Ovary (tissue), 9 donors: ENCODE results near the gene KMT5C. TPM values are rescaled to one million over a fixed set of nuclear protein-coding genes. Genes with fewer than 3 reads are reported as not detected.

Experiments
- DNase-seq, 5 donors: peaks; one replicate each; pipeline ENCODE4 v3.0.0-alpha.2; 2019 to 2020
- H3K27ac ChIP-seq, 2 donors: fragments of 200-600 bp; one replicate each; pipeline versions ENCODE4 v1.5.1 to v1.8.0; 2019 to 2022
- H3K27me3 ChIP-seq: fragments of 200-600 bp; one replicate; pipeline ENCODE4 v1.8.0; 2022
- H3K36me3 ChIP-seq: fragments of 200-600 bp; sonication (generic); one replicate; pipeline ENCODE4 v1.5.1; 2019
- H3K4me1 ChIP-seq: one replicate; pipeline ENCODE4 v1.8.1; 2013; ENCODE audit warnings: mild to moderate bottlenecking, moderate library complexity; ENCODE audit not compliant: insufficient read depth
- H3K4me3 ChIP-seq: fragments of 200-600 bp; sonication (generic); one replicate; pipeline ENCODE4 v1.5.1; 2017
- H3K9me3 ChIP-seq, 2 donors: fragments of 200-600 bp in 1 of 2; sonication (generic) in 1 of 2; one replicate each; pipeline versions ENCODE4 v1.5.1 to v1.8.1; 2013 to 2019; ENCODE audit warnings: mild to moderate bottlenecking in 1 of 2, moderate library complexity in 1 of 2
- EP300 ChIP-seq: sonication (generic); formaldehyde crosslinking; IDR thresholded peaks from one replicate; pipeline ENCODE4 v1.6.1; 2017; ENCODE audit warnings: antibody characterized with exemption
- POLR2A ChIP-seq: fragments of 450-650 bp; IDR thresholded peaks from one replicate; pipeline ENCODE4 v1.6.1; 2017; ENCODE audit warnings: antibody characterized with exemption, mild to moderate bottlenecking, moderate library complexity
- WGBS, 3 donors: extraction: QIAGEN DNeasy Blood & Tissue Kit in 1 of 3; methylation state at CpG; one replicate each; pipeline versions ENCODE4 v1.1.5 to v1.1.7; 2013 to 2017; 5-methylcytosine and 5-hydroxymethylcytosine counted together
- intact Hi-C, 4 donors: fragments of 100-400 bp; cut with DNase I; formaldehyde crosslinking; loops; one replicate each; pipeline versions ENCODE4 v1.11.0 to v1.15.1; 2022 to 2023
- polyA plus RNA-seq, 2 donors: library from polyadenylated mRNA; stranded (reverse); fragments of 200-250 nt in 1 of 2; fragments of 350-450 nt in 1 of 2; fragmentation: Illumina TruSeq in 1 of 2; extraction: RNeasy Lipid Tissue Mini Kit (QIAGEN cat#74804) in 1 of 2; gene quantifications; one replicate each; pipeline ENCODE4 v1.2.3, GENCODE V29; 2013 to 2014
- total RNA-seq, 7 donors: library from RNA; depleted of rRNA in 2 of 7; stranded (reverse); fragments of >200 nt in 2 of 7; fragmentation: NEBNext Ultra II Directional in 3 of 7; extraction: Animal tissue kit (Norgen Biotek cat#: 25700) in 3 of 7; gene quantifications; one replicate each; pipeline versions ENCODE4 v1.1.0 to v1.2.4, GENCODE V29; 2016 to 2023
- TF ChIP-seq, protein P1 (sequence below), 3 donors: fragments of 450-650 bp in 2 of 3; fragments of 200-600 bp in 1 of 3; IDR thresholded peaks; one replicate each; pipeline versions ENCODE4 v1.5.1 to v1.8.0; 2016 to 2022; ENCODE audit warnings: antibody characterized with exemption in 3 of 3, mild to moderate bottlenecking in 1 of 3
- donor health status: DM: no; HTN: no; CAD: no; lungs with moderate emphysema.
- donor health status: DM: no; HTN: no; CAD: no.
- donor health status: Bipolar disorder and iron deficiency.
- donor health status: DM: yes; HTN: yes; CAD: no.
- donor health status: DM: no; HTN: no; CAD: no.
- donor health status: DM: yes; HTN: yes; CAD: no.

KMT5C gene
- total and polyA plus RNA-seq, 9 donors: 0.37 to 26.2 (median 11.9) TPM

DNA sequence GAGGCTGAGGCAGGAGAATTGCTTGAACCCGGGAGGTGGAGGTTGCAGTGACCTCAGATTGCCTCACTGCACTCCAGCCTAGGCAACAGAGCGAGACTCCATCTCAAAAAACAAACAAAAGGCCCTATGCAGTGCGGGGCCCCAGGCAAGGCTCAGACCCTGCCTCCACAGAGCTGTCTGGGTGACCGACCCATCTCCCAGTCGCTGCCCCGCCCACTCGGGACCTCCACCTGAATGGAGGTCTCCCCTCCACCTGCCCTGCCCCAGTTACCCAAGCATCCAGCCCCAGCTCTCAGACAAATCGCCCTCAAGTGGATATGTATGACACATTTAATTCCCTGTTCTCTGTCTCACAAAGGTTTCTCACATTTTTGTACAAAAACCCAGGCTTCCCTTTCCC, 25.6 kb downstream of the KMT5C start:
- H3K27me3 ChIP-seq: peaks cover 2% of the 10 kb centered on the region
- intact Hi-C loops: no loop called here
- H3K4me1 ChIP-seq: no peaks in the 10 kb centered on the region
- 88 to 91% (median 89%) methylated on average over 8 of the region's 8 CpGs for WGBS, 3 donors
- H3K9me3 ChIP-seq: no peaks in the 10 kb centered on the region
- no peak for DNase-seq
- H3K36me3 ChIP-seq: no peaks in the 10 kb centered on the region
- TF ChIP-seq, protein P1, sequence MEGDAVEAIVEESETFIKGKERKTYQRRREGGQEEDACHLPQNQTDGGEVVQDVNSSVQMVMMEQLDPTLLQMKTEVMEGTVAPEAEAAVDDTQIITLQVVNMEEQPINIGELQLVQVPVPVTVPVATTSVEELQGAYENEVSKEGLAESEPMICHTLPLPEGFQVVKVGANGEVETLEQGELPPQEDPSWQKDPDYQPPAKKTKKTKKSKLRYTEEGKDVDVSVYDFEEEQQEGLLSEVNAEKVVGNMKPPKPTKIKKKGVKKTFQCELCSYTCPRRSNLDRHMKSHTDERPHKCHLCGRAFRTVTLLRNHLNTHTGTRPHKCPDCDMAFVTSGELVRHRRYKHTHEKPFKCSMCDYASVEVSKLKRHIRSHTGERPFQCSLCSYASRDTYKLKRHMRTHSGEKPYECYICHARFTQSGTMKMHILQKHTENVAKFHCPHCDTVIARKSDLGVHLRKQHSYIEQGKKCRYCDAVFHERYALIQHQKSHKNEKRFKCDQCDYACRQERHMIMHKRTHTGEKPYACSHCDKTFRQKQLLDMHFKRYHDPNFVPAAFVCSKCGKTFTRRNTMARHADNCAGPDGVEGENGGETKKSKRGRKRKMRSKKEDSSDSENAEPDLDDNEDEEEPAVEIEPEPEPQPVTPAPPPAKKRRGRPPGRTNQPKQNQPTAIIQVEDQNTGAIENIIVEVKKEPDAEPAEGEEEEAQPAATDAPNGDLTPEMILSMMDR (IDR thresholded peaks at IDR 0.05): no peak
- no peak overlapping the region for H3K27ac ChIP-seq
- no peak overlapping the region for H3K4me3 ChIP-seq

DNA sequence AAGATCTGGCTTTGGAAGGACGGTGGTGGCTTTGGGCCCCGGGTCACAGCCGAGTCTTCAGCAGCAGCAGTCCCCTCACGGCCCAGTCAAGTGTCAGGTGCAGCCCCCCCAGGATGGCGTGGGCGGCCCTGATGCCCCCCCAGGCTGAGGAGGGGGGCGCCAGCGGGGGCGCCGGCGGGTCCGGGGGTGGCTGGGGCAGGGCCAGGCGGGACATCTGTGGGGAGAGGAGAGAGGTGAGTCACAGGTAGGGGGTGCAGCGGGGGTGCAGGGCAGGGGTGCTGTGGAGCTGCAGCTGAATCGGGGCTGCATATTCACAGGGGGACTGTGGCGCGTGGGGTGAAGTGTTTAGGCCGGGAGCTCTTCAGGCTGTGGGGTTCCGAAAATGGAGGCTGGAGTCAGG, 26.3 kb downstream of the KMT5C start:
- TF ChIP-seq POLR2A (no peak), EP300 (no peak)
- TF ChIP-seq, protein P1 (IDR thresholded peaks at IDR 0.05): no peak
- peaks cover 2% of the 10 kb centered on the region for H3K27me3 ChIP-seq
- H3K27ac ChIP-seq: no peak overlapping the region
- no peaks in the 10 kb centered on the region for H3K36me3 ChIP-seq
- no peak for DNase-seq
- WGBS, 3 donors: 70 to 78% (median 71%) methylated on average over 19 of the region's 19 CpGs
- no peak overlapping the region for H3K4me3 ChIP-seq
- no peaks in the 10 kb centered on the region for H3K9me3 ChIP-seq
- H3K4me1 ChIP-seq: no peaks in the 10 kb centered on the region
- intact Hi-C loops: no loop called here

DNA sequence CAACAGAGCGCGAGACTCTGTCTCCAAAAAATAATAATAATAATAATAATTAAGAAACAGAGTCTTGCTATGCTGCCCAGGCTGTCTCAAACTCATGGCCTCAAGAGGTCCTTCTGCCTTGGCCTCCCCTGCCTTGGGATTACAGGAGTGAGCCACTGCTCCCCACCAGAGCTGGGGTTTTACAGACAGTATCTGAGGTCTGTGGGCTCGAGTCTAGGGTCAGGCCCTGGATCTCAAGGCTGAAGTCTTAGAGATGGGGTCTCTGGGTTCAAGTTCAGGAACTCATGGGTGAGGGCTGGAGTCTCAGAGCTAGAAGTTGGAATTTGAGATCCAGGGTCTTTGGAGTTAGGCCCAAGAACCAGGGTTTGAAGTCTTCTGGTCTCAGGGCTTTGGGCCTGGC, 27.1 kb downstream of the KMT5C start:
- WGBS, 3 donors: 63 to 98% (median 77%) methylated on average over 3 of the region's 3 CpGs
- H3K4me3 ChIP-seq: no peak overlapping the region
- no peaks in the 10 kb centered on the region for H3K36me3 ChIP-seq
- H3K9me3 ChIP-seq: no peaks in the 10 kb centered on the region
- no peak for DNase-seq
- intact Hi-C loops: no loop called here
- no peak overlapping the region for H3K27ac ChIP-seq
- no peaks in the 10 kb centered on the region for H3K4me1 ChIP-seq
- peaks cover 2% of the 10 kb centered on the region for H3K27me3 ChIP-seq
- TF ChIP-seq, protein P1 (IDR thresholded peaks at IDR 0.05): no peak
- TF ChIP-seq EP300 (no peak), POLR2A (no peak)

DNA sequence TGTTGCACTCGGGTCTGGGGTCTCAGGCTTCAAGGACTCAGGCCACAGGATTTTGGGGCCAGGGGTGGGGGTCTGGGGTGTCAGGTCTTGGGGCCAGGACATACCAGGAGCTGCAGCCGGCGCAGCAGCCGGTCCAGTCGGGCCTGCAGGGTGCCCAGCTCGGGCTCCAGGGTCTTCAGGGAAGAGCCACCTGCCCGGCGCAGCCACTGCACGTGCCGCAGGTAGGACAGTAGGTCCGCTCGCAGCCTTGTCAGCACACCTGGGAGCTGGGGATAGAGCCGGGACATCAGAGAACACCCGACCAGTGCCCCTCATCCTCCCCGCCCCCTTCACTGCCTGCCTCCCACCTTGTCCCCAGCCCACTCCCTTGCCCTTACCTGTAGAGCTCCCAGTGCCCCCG, 28.4 kb downstream of the KMT5C start:
- Histone ChIP-seq H3K9me3 (no peaks in the 10 kb centered on the region), H3K4me3 (no peak overlapping the region), H3K27me3 (peaks cover 2% of the 10 kb centered on the region), H3K36me3 (no peaks in the 10 kb centered on the region), H3K4me1 (no peaks in the 10 kb centered on the region), H3K27ac (no peak overlapping the region)
- TF ChIP-seq, protein P1 (IDR thresholded peaks at IDR 0.05): no peak
- TF ChIP-seq EP300 (no peak), POLR2A (no peak)
- WGBS, 3 donors: 86 to 88% (median 88%) methylated on average over 16 of the region's 16 CpGs
- DNase-seq: no peak
- intact Hi-C loops: no loop called here
